ENCODE results near the gene ATP7B.

DNA sequence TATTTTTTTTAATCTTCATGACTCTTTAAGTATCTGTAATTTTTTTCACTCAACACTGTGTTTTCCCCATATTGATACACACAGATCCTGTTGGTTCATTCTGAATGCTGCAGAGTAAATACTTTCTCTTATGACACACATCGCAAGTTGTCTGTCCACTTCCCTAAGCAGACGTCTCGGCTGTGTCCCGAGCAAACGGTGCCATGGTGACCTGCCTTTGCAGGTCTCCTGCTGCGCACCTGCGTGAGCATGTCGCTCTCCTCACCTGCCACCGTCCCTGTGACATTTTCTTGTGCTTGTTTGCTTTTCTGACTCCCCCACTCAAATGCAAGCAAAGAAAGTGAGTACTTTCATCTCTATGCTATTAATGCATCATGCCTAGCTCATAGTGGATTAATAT lies 91.7 kb downstream of the ATP7B start:
- TF ChIP-seq CTCF (conservative IDR thresholded peaks at IDR 0.05; ENCODE audit: low read length) (no peak), EZH2phosphoT487 (IDR thresholded peaks at IDR 0.05; ENCODE audit: borderline replicate concordance, low read depth, low read length) (no peak)
